OCI-LY1 (cell line): ENCODE measurements around the gene ARPC5L.

Source experiments
- EZH2 ChIP-seq: fragments of 200-600 bp; sonication (generic), shearing (Covaris generic); IDR thresholded peaks from 2 replicates; pipeline ENCODE4 v1.8.0; 2017; ENCODE audit warnings: borderline replicate concordance, mixed run types, mild to moderate bottlenecking, antibody characterized with exemption, low read length, moderate library complexity, mixed read lengths
- TF ChIP-seq, protein P1 (sequence below): fragments of 200-600 bp; sonication (generic), shearing (Covaris generic); IDR thresholded peaks from 2 replicates; pipeline ENCODE4 v1.5.1; 2017; ENCODE audit warnings: mild to moderate bottlenecking, antibody characterized with exemption, low read length, moderate library complexity, mixed read lengths

DNA sequence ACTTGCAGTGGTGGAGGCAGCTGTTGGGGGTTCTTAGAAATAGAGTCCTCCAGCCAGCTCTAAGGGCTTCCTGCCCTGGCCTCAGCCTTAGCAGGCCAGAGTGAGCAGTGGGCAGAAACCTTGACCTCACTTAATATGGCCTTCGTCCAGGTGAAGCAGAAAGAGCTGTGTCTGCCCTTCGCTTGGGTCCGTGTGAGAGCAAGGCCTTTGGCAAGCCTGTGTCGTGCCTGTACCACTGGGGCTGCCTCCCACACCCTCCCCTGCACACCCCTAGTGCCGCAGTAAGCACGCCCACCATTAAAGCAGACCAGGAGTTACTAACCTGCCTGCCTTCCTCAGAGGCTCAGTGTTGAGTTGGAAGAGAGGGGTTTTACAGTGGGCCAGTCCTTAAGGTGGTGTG, 13.6 kb downstream of the ARPC5L start:
- TF ChIP-seq, protein P1, sequence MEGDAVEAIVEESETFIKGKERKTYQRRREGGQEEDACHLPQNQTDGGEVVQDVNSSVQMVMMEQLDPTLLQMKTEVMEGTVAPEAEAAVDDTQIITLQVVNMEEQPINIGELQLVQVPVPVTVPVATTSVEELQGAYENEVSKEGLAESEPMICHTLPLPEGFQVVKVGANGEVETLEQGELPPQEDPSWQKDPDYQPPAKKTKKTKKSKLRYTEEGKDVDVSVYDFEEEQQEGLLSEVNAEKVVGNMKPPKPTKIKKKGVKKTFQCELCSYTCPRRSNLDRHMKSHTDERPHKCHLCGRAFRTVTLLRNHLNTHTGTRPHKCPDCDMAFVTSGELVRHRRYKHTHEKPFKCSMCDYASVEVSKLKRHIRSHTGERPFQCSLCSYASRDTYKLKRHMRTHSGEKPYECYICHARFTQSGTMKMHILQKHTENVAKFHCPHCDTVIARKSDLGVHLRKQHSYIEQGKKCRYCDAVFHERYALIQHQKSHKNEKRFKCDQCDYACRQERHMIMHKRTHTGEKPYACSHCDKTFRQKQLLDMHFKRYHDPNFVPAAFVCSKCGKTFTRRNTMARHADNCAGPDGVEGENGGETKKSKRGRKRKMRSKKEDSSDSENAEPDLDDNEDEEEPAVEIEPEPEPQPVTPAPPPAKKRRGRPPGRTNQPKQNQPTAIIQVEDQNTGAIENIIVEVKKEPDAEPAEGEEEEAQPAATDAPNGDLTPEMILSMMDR = no peak
- TF ChIP-seq EZH2 = no peak
